Trophoblast cell (in vitro differentiated cells and primary cell): ENCODE data around the gene FAM200B.

Experiments
- DNase-seq, 2 donors: peaks; one replicate each; pipeline ENCODE4 v3.0.0-alpha.2; 2016
- H2AFZ ChIP-seq: 2 replicates; pipeline ENCODE4 v1.6.1; 2013; ENCODE audit warnings: low read length, moderate library complexity, mild to moderate bottlenecking; ENCODE audit not compliant: insufficient read depth, poor library complexity
- H2AK5ac ChIP-seq: 2 replicates; pipeline ENCODE4 v1.6.1; 2013; ENCODE audit warnings: mild to moderate bottlenecking, low read length
- H2BK120ac ChIP-seq: 2 replicates; pipeline ENCODE4 v1.6.1; 2013; ENCODE audit warnings: low read length, mild to moderate bottlenecking, moderate library complexity; ENCODE audit not compliant: insufficient read depth, poor library complexity
- H2BK12ac ChIP-seq: 2 replicates; pipeline ENCODE4 v1.6.1; 2013; ENCODE audit warnings: mild to moderate bottlenecking, low read length, moderate library complexity
- H2BK5ac ChIP-seq: 2 replicates; pipeline ENCODE4 v1.6.1; 2013; ENCODE audit warnings: low read length, low read depth, moderate library complexity, mild to moderate bottlenecking; ENCODE audit not compliant: poor library complexity
- H3K14ac ChIP-seq: 2 replicates; pipeline ENCODE4 v1.6.1; 2013; ENCODE audit warnings: mild to moderate bottlenecking, low read length
- H3K18ac ChIP-seq: 2 replicates; pipeline ENCODE4 v1.6.1; 2013; ENCODE audit warnings: mild to moderate bottlenecking, low read length
- H3K23ac ChIP-seq: 2 replicates; pipeline ENCODE4 v1.6.1; 2013; ENCODE audit warnings: low read length
- H3K27ac ChIP-seq: 2 replicates; pipeline ENCODE4 v1.5.1; 2013; ENCODE audit warnings: low read depth, mild to moderate bottlenecking, inconsistent platforms, low read length, moderate library complexity
- H3K27me3 ChIP-seq: 2 replicates; pipeline ENCODE4 v1.6.1; 2013; ENCODE audit warnings: inconsistent platforms, mild to moderate bottlenecking, low read length, moderate library complexity; ENCODE audit not compliant: insufficient read depth
- H3K36me3 ChIP-seq, 2 experiments: 1 replicate in 1 of 2; 2 replicates in 1 of 2; pipeline ENCODE4 v1.6.1; 2013; ENCODE audit warnings: low read length in 2 of 2, mild to moderate bottlenecking in 2 of 2, moderate library complexity in 1 of 2; ENCODE audit not compliant: insufficient read depth in 2 of 2, control insufficient read depth in 1 of 2
- H3K4ac ChIP-seq: 2 replicates; pipeline ENCODE4 v1.6.1; 2013; ENCODE audit warnings: low read depth, mild to moderate bottlenecking, low read length, moderate library complexity
- H3K4me1 ChIP-seq, 2 experiments: 1 replicate in 1 of 2; 2 replicates in 1 of 2; pipeline ENCODE4 v1.6.1; 2013; ENCODE audit warnings: low read length in 2 of 2, mild to moderate bottlenecking in 2 of 2, moderate library complexity in 1 of 2; ENCODE audit not compliant: insufficient read depth in 2 of 2, control insufficient read depth in 1 of 2
- H3K4me2 ChIP-seq: 2 replicates; pipeline ENCODE4 v1.6.1; 2013; ENCODE audit warnings: inconsistent platforms, mild to moderate bottlenecking, low read length, moderate library complexity
- H3K4me3 ChIP-seq: 2 replicates; pipeline ENCODE4 v1.5.1; 2013; ENCODE audit warnings: mild to moderate bottlenecking, low read depth, low read length, inconsistent platforms
- H3K79me1 ChIP-seq: one replicate; pipeline ENCODE4 v1.6.1; 2013; ENCODE audit warnings: low read length
- H3K79me2 ChIP-seq: 2 replicates; pipeline ENCODE4 v1.6.1; 2013; ENCODE audit warnings: low read length, mild to moderate bottlenecking; ENCODE audit not compliant: control insufficient read depth, insufficient read depth, poor library complexity
- H3K9ac ChIP-seq: 2 replicates; pipeline ENCODE4 v1.6.1; 2013; ENCODE audit warnings: mild to moderate bottlenecking, low read length
- H3K9me3 ChIP-seq: 2 replicates; pipeline ENCODE4 v1.6.1; 2013; ENCODE audit warnings: low read depth, mild to moderate bottlenecking, control low read depth, inconsistent platforms, low read length; ENCODE audit not compliant: insufficient read depth
- H4K12ac ChIP-seq: 2 replicates; pipeline ENCODE4 v1.6.1; 2013; ENCODE audit warnings: low read depth, mild to moderate bottlenecking, low read length, moderate library complexity
- H4K8ac ChIP-seq: 2 replicates; pipeline ENCODE4 v1.6.1; 2013; ENCODE audit warnings: low read depth, mild to moderate bottlenecking, low read length, moderate library complexity
- H4K91ac ChIP-seq: one replicate; pipeline ENCODE4 v1.6.1; 2013; ENCODE audit warnings: low read depth, mild to moderate bottlenecking, low read length, moderate library complexity
- WGBS: extraction: QIAGEN DNeasy Blood & Tissue Kit; methylation state at CpG from one replicate; pipeline ENCODE4 v1.1.7; 2013; ENCODE audit warnings: missing lambda C conversion rate; ENCODE audit not compliant: insufficient read length, insufficient coverage; ENCODE audit errors: extremely low coverage; 5-methylcytosine and 5-hydroxymethylcytosine counted together

Gene FAM200B

GRCh38 chr4:15719506-15719905 is 37.9 kb downstream of the FAM200B start:
- no peak overlapping the region for H3K14ac ChIP-seq
- H4K8ac ChIP-seq = no peak overlapping the region
- H3K79me1 ChIP-seq = no peaks in the 10 kb centered on the region
- DNase-seq = peak in 1 of 2 donors; percentile 8
- no peak overlapping the region for H3K18ac ChIP-seq
- no peaks in the 10 kb centered on the region for H3K9me3 ChIP-seq
- H3K36me3 ChIP-seq = no peaks in the 10 kb centered on the region
- no peak overlapping the region for H2BK12ac ChIP-seq
- no CpG with 5 or more reads among the region's 4 CpGs for WGBS
- H3K23ac ChIP-seq = no peak overlapping the region
- no peak overlapping the region for H4K91ac ChIP-seq
- H3K4me1 ChIP-seq = no peaks in the 10 kb centered on the region
- no peaks in the 10 kb centered on the region for H3K79me2 ChIP-seq
- H2AFZ ChIP-seq = no peak overlapping the region
- no peak overlapping the region for H3K9ac ChIP-seq
- no peak overlapping the region for H3K27ac ChIP-seq
- no peak overlapping the region for H2BK120ac ChIP-seq
- no peak overlapping the region for H3K4me3 ChIP-seq
- no peaks in the 10 kb centered on the region for H3K27me3 ChIP-seq
- H4K12ac ChIP-seq = no peak overlapping the region
- no peak overlapping the region for H2AK5ac ChIP-seq
- no peak overlapping the region for H2BK5ac ChIP-seq
- H3K4ac ChIP-seq = no peak overlapping the region
- no peak overlapping the region for H3K4me2 ChIP-seq

- no peak overlapping the region for H2BK120ac ChIP-seq
- H3K4me1 ChIP-seq = no peaks in the 10 kb centered on the region
- DNase-seq = no peak
- no peak overlapping the region for H3K27ac ChIP-seq
- H3K14ac ChIP-seq = no peak overlapping the region
- no peaks in the 10 kb centered on the region for H3K27me3 ChIP-seq
- no peaks in the 10 kb centered on the region for H3K79me2 ChIP-seq
- no peak overlapping the region for H4K8ac ChIP-seq
- no peaks in the 10 kb centered on the region for H3K79me1 ChIP-seq
- no peak overlapping the region for H2BK5ac ChIP-seq
- no peak overlapping the region for H3K4ac ChIP-seq
- H2BK12ac ChIP-seq = no peak overlapping the region
- H3K36me3 ChIP-seq = no peaks in the 10 kb centered on the region
- H3K4me3 ChIP-seq = no peak overlapping the region
- no peak overlapping the region for H2AK5ac ChIP-seq
- no peak overlapping the region for H2AFZ ChIP-seq
- no peak overlapping the region for H3K9ac ChIP-seq
- H3K9me3 ChIP-seq = no peaks in the 10 kb centered on the region
- H3K4me2 ChIP-seq = no peak overlapping the region
- H4K91ac ChIP-seq = no peak overlapping the region
- WGBS = no CpG with 5 or more reads among the region's 2 CpGs
- no peak overlapping the region for H3K18ac ChIP-seq
- no peak overlapping the region for H4K12ac ChIP-seq
- no peak overlapping the region for H3K23ac ChIP-seq
Measured at GRCh38 chr4:15720851-15721250, 39.2 kb downstream of the FAM200B start.

GRCh38 chr4:15725608-15726007 is 44.0 kb downstream of the FAM200B start:
- H4K91ac ChIP-seq = no peak overlapping the region
- H3K23ac ChIP-seq = no peak overlapping the region
- no peaks in the 10 kb centered on the region for H3K9me3 ChIP-seq
- H3K4me3 ChIP-seq = no peak overlapping the region
- DNase-seq = peak in 1 of 2 donors; percentile 58
- H3K79me2 ChIP-seq = no peaks in the 10 kb centered on the region
- H3K4me1 ChIP-seq = no peaks in the 10 kb centered on the region
- H3K4ac ChIP-seq = no peak overlapping the region
- H3K14ac ChIP-seq = no peak overlapping the region
- no peaks in the 10 kb centered on the region for H3K27me3 ChIP-seq
- no peak overlapping the region for H3K27ac ChIP-seq
- H3K36me3 ChIP-seq = no peaks in the 10 kb centered on the region
- H4K8ac ChIP-seq = no peak overlapping the region
- no peak overlapping the region for H3K4me2 ChIP-seq
- no peak overlapping the region for H2BK12ac ChIP-seq
- no peak overlapping the region for H3K9ac ChIP-seq
- H2BK120ac ChIP-seq = no peak overlapping the region
- no peak overlapping the region for H4K12ac ChIP-seq
- no peak overlapping the region for H2AK5ac ChIP-seq
- H2BK5ac ChIP-seq = no peak overlapping the region
- WGBS = no CpG with 5 or more reads among the region's 4 CpGs
- H3K79me1 ChIP-seq = no peaks in the 10 kb centered on the region
- no peak overlapping the region for H2AFZ ChIP-seq
- H3K18ac ChIP-seq = no peak overlapping the region

- H3K4ac ChIP-seq = no peak overlapping the region
- H3K4me3 ChIP-seq = no peak overlapping the region
- H3K18ac ChIP-seq = no peak overlapping the region
- no peaks in the 10 kb centered on the region for H3K79me1 ChIP-seq
- no peak overlapping the region for H4K12ac ChIP-seq
- H4K91ac ChIP-seq = no peak overlapping the region
- no peak overlapping the region for H3K27ac ChIP-seq
- H2AK5ac ChIP-seq = no peak overlapping the region
- H3K79me2 ChIP-seq = no peaks in the 10 kb centered on the region
- DNase-seq = peak; percentile 29 to 87
- H3K36me3 ChIP-seq = no peaks in the 10 kb centered on the region
- peaks cover 3% of the 10 kb centered on the region for H3K9me3 ChIP-seq
- no peak overlapping the region for H3K4me2 ChIP-seq
- no peak overlapping the region for H2AFZ ChIP-seq
- no peak overlapping the region for H3K14ac ChIP-seq
- no CpG with 5 or more reads among the region's 3 CpGs for WGBS
- no peak overlapping the region for H2BK5ac ChIP-seq
- no peak overlapping the region for H2BK120ac ChIP-seq
- no peaks in the 10 kb centered on the region for H3K27me3 ChIP-seq
- no peak overlapping the region for H3K9ac ChIP-seq
- no peak overlapping the region for H3K23ac ChIP-seq
- no peak overlapping the region for H4K8ac ChIP-seq
- no peak overlapping the region for H2BK12ac ChIP-seq
- no peaks in the 10 kb centered on the region for H3K4me1 ChIP-seq
Measured at GRCh38 chr4:15729910-15730533, 48.4 kb downstream of the FAM200B start.
